GM19351 (cell line): ENCODE data around the gene SH3RF1.

ENCODE experiments used
- ATAC-seq: cut with Tn5 transposase; IDR thresholded peaks from one replicate; pipeline ENCODE4 v1.9.1; 2021; ENCODE audit warnings: mild to moderate bottlenecking, moderate library complexity; ENCODE audit not compliant: unreplicated experiment

SH3RF1 gene

GRCh38 chr4:169139021-169139420, 131.7 kb downstream of the SH3RF1 start:
- no peak for ATAC-seq

GRCh38 chr4:169137558-169137920, 133.2 kb downstream of the SH3RF1 start:
- no peak for ATAC-seq

- no peak for ATAC-seq
Measured at GRCh38 chr4:169136796-169137557, 133.8 kb downstream of the SH3RF1 start.

GRCh38 chr4:169136330-169136729, 134.4 kb downstream of the SH3RF1 start:
- no peak for ATAC-seq

- ATAC-seq: no peak
Measured at GRCh38 chr4:169135776-169136175, 135.0 kb downstream of the SH3RF1 start.

GRCh38 chr4:169133932-169134331, 136.8 kb downstream of the SH3RF1 start:
- ATAC-seq: no peak

GRCh38 chr4:169132561-169133305, 138.0 kb downstream of the SH3RF1 start:
- no peak for ATAC-seq

- ATAC-seq: no peak
Measured at GRCh38 chr4:169131556-169132208, 139.1 kb downstream of the SH3RF1 start.

- ATAC-seq: no peak
Measured at GRCh38 chr4:169128902-169129301, 141.9 kb downstream of the SH3RF1 start.

- ATAC-seq: no peak
Measured at GRCh38 chr4:169127314-169127713, 143.4 kb downstream of the SH3RF1 start.

GRCh38 chr4:169124661-169125060, 146.1 kb downstream of the SH3RF1 start:
- no peak for ATAC-seq

- ATAC-seq: no peak
Measured at GRCh38 chr4:169122422-169122821, 148.3 kb downstream of the SH3RF1 start.

GRCh38 chr4:169121861-169122382, 148.8 kb downstream of the SH3RF1 start:
- no peak for ATAC-seq

GRCh38 chr4:169120624-169121023, 150.1 kb downstream of the SH3RF1 start:
- no peak for ATAC-seq

- ATAC-seq: no peak
Measured at GRCh38 chr4:169119536-169119935, 151.2 kb downstream of the SH3RF1 start.

GRCh38 chr4:169117591-169118081, 153.1 kb downstream of the SH3RF1 start:
- ATAC-seq: no peak

- no peak for ATAC-seq
Measured at GRCh38 chr4:169116270-169116901, 154.4 kb downstream of the SH3RF1 start.

GRCh38 chr4:169115897-169116254, 154.9 kb downstream of the SH3RF1 start:
- peak; percentile 61 for ATAC-seq

GRCh38 chr4:169115144-169115896, 155.4 kb downstream of the SH3RF1 start:
- no peak for ATAC-seq

- no peak for ATAC-seq
Measured at GRCh38 chr4:169114341-169114974, 156.3 kb downstream of the SH3RF1 start.
